ENCODE results near the gene PCCA.

GRCh38 chr13:100340865-100341264 is 252.0 kb downstream of the PCCA start:
- TF ChIP-seq POLR2AphosphoS5 (IDR thresholded peaks at IDR 0.05) (no peak), POLR2A (IDR thresholded peaks at IDR 0.05) (no peak), CTCF (IDR thresholded peaks at IDR 0.05) (no peak)

Data from prostate gland (tissue), 2 donors.